HepG2 (cell line): ENCODE measurements around the gene SMCO4. TPM values are rescaled to one million over a fixed set of nuclear protein-coding genes. Genes with fewer than 3 reads are reported as not detected.

ENCODE experiments used
- ATAC-seq: fragments of 200-7000 bp; cut with Tn5 transposase; 3 replicates; pipeline ENCODE4 v1.9.1; 2020; ENCODE audit warnings: mild to moderate bottlenecking, moderate library complexity
- BruUV-seq: library from RNA; stranded (reverse); fragments of 400-500 nt; replicated peaks from 2 replicates; lab custom pipeline; 2021; lab: Mats Ljungman, UMichigan
- CTCF ChIA-PET: fragments of 300-600 bp; formaldehyde crosslinking; extraction: SDS; loops from one replicate; lab custom pipeline; 2021; ENCODE audit warnings: low total read pairs, inconsistent platforms, low intra/inter-chr PET ratio; lab: Yijun Ruan, JAX
- POLR2A ChIA-PET: fragments of 350-600 bp; sonication (Branson Sonifier 250); formaldehyde crosslinking; loops from one replicate; lab custom pipeline; 2020; ENCODE audit warnings: antibody characterized with exemption, inconsistent platforms; lab: Yijun Ruan, JAX
- DNase-seq: peaks from one replicate; pipeline ENCODE4 v3.0.0-alpha.2; 2015; ENCODE audit warnings: low spot score
- FAIRE-seq: peaks from 3 replicates; lab custom pipeline; 2011; peaks lifted over from hg19 to GRCh38; lab: Jason Lieb, UNC
- H2AFZ ChIP-seq: one replicate; pipeline ENCODE4 v1.6.1; 2011; ENCODE audit warnings: low read length, inconsistent platforms
- H3K27ac ChIP-seq: fragments of 300-600 bp; 3 replicates; pipeline ENCODE4 v1.8.0; 2011; ENCODE audit warnings: mixed run types, mild to moderate bottlenecking, mixed read lengths, low read length, inconsistent platforms; ENCODE audit not compliant: insufficient read depth; ENCODE audit errors: extremely low read length
- H3K27me3 ChIP-seq, 2 experiments: fragments of 200-600 bp in 1 of 2; 2 replicates in 1 of 2; 3 replicates in 1 of 2; pipeline versions ENCODE4 v1.6.0 to v1.8.0; 2011; ENCODE audit warnings: low read length in 2 of 2, mild to moderate bottlenecking in 2 of 2, moderate library complexity in 2 of 2, inconsistent platforms in 1 of 2; ENCODE audit not compliant: insufficient read depth in 2 of 2, control insufficient read depth in 1 of 2
- H3K36me3 ChIP-seq, 2 experiments: fragments of 200-600 bp in 1 of 2; replicated peaks in 1 of 2; 2 replicates in 1 of 2; 3 replicates in 1 of 2; pipeline versions ENCODE4 v1.5.1 to v1.8.0; 2011; ENCODE audit warnings: low read length in 2 of 2, inconsistent platforms in 1 of 2; ENCODE audit not compliant: insufficient read depth in 2 of 2, control insufficient read depth in 1 of 2
- H3K4me1 ChIP-seq: 2 replicates; pipeline ENCODE4 v1.5.1; 2012; ENCODE audit warnings: low read length, inconsistent platforms; ENCODE audit not compliant: insufficient read depth
- H3K4me2 ChIP-seq: 2 replicates; pipeline ENCODE4 v1.6.0; 2011; ENCODE audit warnings: low read depth, low read length, inconsistent platforms
- H3K4me3 ChIP-seq, 3 experiments: fragments of 200-600 bp in 1 of 3; sonication (generic), shearing (Covaris generic) in 1 of 3; replicated peaks in 1 of 3; 2 replicates each; pipeline ENCODE4 v1.5.1; 2011 to 2016; ENCODE audit warnings: low read length in 3 of 3, inconsistent platforms in 2 of 3, low read depth in 2 of 3, mild to moderate bottlenecking in 2 of 3, control low read depth in 1 of 3, mixed read lengths in 1 of 3; ENCODE audit not compliant: insufficient read depth in 1 of 3
- H3K79me2 ChIP-seq: one replicate; pipeline ENCODE4 v1.6.1; 2011; ENCODE audit warnings: low read length, inconsistent platforms; ENCODE audit not compliant: insufficient read depth
- H3K9ac ChIP-seq: 2 replicates; pipeline ENCODE4 v1.6.0; 2011; ENCODE audit warnings: mild to moderate bottlenecking, low read depth, low read length, inconsistent platforms; ENCODE audit not compliant: insufficient read depth
- H3K9me3 ChIP-seq: 2 replicates; pipeline ENCODE4 v1.5.1; 2012; ENCODE audit warnings: mild to moderate bottlenecking, low read length
- H4K20me1 ChIP-seq: 2 replicates; pipeline ENCODE4 v1.6.0; 2011; ENCODE audit warnings: inconsistent platforms, mild to moderate bottlenecking, low read length, moderate library complexity; ENCODE audit not compliant: insufficient read depth
- AGO2 ChIP-seq: fragments of 200-400 bp; formaldehyde crosslinking; optimal IDR thresholded peaks from 2 replicates; pipeline ENCODE3; 2017; ENCODE audit warnings: mild to moderate bottlenecking, low read depth, low read length, moderate library complexity
- ASH2L ChIP-seq: fragments of 300-600, 200-600 bp; sonication (generic); IDR thresholded peaks from 2 replicates; pipeline ENCODE4 v1.7.0; 2017; ENCODE audit warnings: low read depth, mild to moderate bottlenecking, moderate library complexity, mixed read lengths, low read length; ENCODE audit not compliant: insufficient read length
- ATF7-NPFF ChIP-seq: sonication (generic); formaldehyde crosslinking; IDR thresholded peaks from 2 replicates; pipeline ENCODE4 v1.8.1; 2023; ENCODE audit warnings: mild to moderate bottlenecking, low read depth, missing genetic modification reagents, moderate library complexity
- BHLHE40 ChIP-seq: IDR thresholded peaks from 2 replicates; pipeline ENCODE4 v1.6.1; 2011; ENCODE audit warnings: low read length, improper control_type of control experiment
- CEBPZ ChIP-seq: IDR thresholded peaks from 2 replicates; pipeline ENCODE4 v1.6.1; 2012; ENCODE audit warnings: low read length, improper control_type of control experiment
- DPF2 ChIP-seq: sonication (generic); formaldehyde crosslinking; IDR thresholded peaks from 2 replicates; pipeline ENCODE4 v1.4.0; 2020; ENCODE audit warnings: mild to moderate bottlenecking, low read depth, missing genetic modification reagents, borderline replicate concordance
- GABPA ChIP-seq, 2 experiments: IDR thresholded peaks; 2 replicates each; pipeline ENCODE4 v1.6.1; 2011 to 2016; ENCODE audit warnings: low read depth in 2 of 2, low read length in 1 of 2, missing biosample characterization in 1 of 2, missing genetic modification characterization in 1 of 2
- HINFP ChIP-seq: sonication (generic); formaldehyde crosslinking; IDR thresholded peaks from 2 replicates; pipeline ENCODE4 v1.4.0; 2020; ENCODE audit warnings: low read depth, mild to moderate bottlenecking, missing genetic modification reagents
- KLF16 ChIP-seq, 2 experiments: sonication (generic) in 1 of 2; formaldehyde crosslinking in 1 of 2; IDR thresholded peaks; 2 replicates each; pipeline versions ENCODE4 v1.6.1 to v1.8.0; 2016 to 2023; ENCODE audit warnings: missing genetic modification reagents in 2 of 2, missing compliant biosample characterization in 1 of 2
- NCOA5 ChIP-seq: sonication (generic); formaldehyde crosslinking; IDR thresholded peaks from 2 replicates; pipeline ENCODE4 v1.4.0; 2020; ENCODE audit warnings: missing genetic modification reagents
- SCMH1 ChIP-seq: sonication (generic); formaldehyde crosslinking; IDR thresholded peaks from 2 replicates; pipeline ENCODE4 v1.9.0; 2021; ENCODE audit warnings: missing genetic modification reagents, mild to moderate bottlenecking, borderline replicate concordance
- ZFP62 ChIP-seq: sonication (generic); formaldehyde crosslinking; IDR thresholded peaks from 2 replicates; pipeline ENCODE4 v1.4.0; 2020; ENCODE audit warnings: missing genetic modification reagents
- ZZZ3 ChIP-seq: sonication (generic); formaldehyde crosslinking; IDR thresholded peaks from 2 replicates; pipeline ENCODE4 v1.4.0; 2020; ENCODE audit warnings: missing genetic modification reagents, mild to moderate bottlenecking, borderline replicate concordance
- in situ Hi-C: cut with HindIII; loops from 2 replicates; pipeline ENCODE4 v1.10.0; 2017; ENCODE audit warnings: low pct_unique_long_range_greater_than_20kb; ENCODE audit not compliant: extremely low pct_ligation_motif_present
- intact Hi-C: fragments of 100-400 bp; cut with micrococcal nuclease; formaldehyde crosslinking; loops from one replicate; pipeline ENCODE4 v1.10.0; 2022; ENCODE audit not compliant: unreplicated experiment
- polyA plus RNA-seq, 8 experiments: library from polyadenylated mRNA; depleted of rRNA in 3 of 8; stranded (reverse) in 7 of 8; unstranded in 1 of 8; fragments of >200 nt; fragmentation: Illumina TruSeq in 4 of 8; extraction: Trizol in 4 of 8; gene quantifications; 2 replicates each; pipeline versions ENCODE4 v1.2.1 to v1.2.3, GENCODE V29; 2011 to 2016; ENCODE audit warnings: low read depth in 4 of 8, missing spikeins in 1 of 8, mixed read lengths in 1 of 8; ENCODE audit not compliant: insufficient read depth in 1 of 8
- total RNA-seq, 5 experiments: library from RNA; depleted of rRNA; stranded (reverse); fragments of >200 nt; fragmentation: Illumina TruSeq; extraction: Trizol; gene quantifications; 2 replicates each; pipeline ENCODE4 v1.2.3, GENCODE V29; 2016; ENCODE audit warnings: low read depth in 1 of 5
- TF ChIP-seq, protein P1 (sequence below): sonication (generic); formaldehyde crosslinking; IDR thresholded peaks from 2 replicates; pipeline ENCODE4 v1.8.0; 2022; ENCODE audit warnings: missing genetic modification reagents, low read depth, mild to moderate bottlenecking, borderline replicate concordance

Gene SMCO4
- total and polyA plus RNA-seq, 2 of the 13 experiments (the other 11 are each of a cell fraction or from before 2014, with no cell fraction given): 10.6 to 28.5 TPM

GRCh38 chr11:93583490-93583889, 40.3 kb upstream of the SMCO4 start:
- no peak for ATAC-seq
- H3K9ac ChIP-seq: no peak overlapping the region
- TF ChIP-seq NCOA5 (CRISPR knock-in tag) (no peak), ATF7-NPFF (CRISPR knock-in tag) (no peak), GABPA (IDR thresholded peaks at IDR 0.05; ENCODE audit: low read depth, low read length) (no peak), GABPA (CRISPR knock-in tag; IDR thresholded peaks at IDR 0.05; ENCODE audit: low read depth) (no peak), CEBPZ (no peak), DPF2 (CRISPR knock-in tag) (no peak), HINFP (CRISPR knock-in tag) (no peak), KLF16 (CRISPR knock-in tag; IDR thresholded peaks at IDR 0.05) (no peak), SCMH1 (CRISPR knock-in tag) (no peak), BHLHE40 (no peak), ZZZ3 (no peak), ASH2L (no peak), ZFP62 (no peak), AGO2 (no peak)
- TF ChIP-seq, protein P1, sequence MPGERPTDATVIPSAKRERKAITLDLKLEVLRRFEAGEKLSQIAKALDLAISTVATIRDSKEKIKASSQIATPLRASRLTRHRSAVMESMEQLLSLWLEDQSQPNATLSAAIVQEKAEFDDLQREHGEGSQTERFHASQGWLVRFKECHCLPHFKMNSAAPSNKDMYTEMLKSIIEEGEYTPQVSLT (CRISPR knock-in tag): no peak
- TF ChIP-seq, all 625 proteins: peak for 0
- no peak for DNase-seq
- Histone ChIP-seq H3K79me2 (no peaks in the 10 kb centered on the region), H4K20me1 (no peaks in the 10 kb centered on the region), H3K27me3 (peaks cover 0 to 6% of the 10 kb centered on the region in 2 experiments; a peak in 2 of 5 replicates), H3K27ac (no peak overlapping the region), H3K9me3 (no peaks in the 10 kb centered on the region), H3K4me2 (no peak overlapping the region), H3K4me1 (peaks cover 17% of the 10 kb centered on the region), H2AFZ (no peak overlapping the region), H3K36me3 (no peaks in the 10 kb centered on the region), H3K4me3 (no peak overlapping the region)
- ChIA-PET CTCF (no interaction called here), POLR2A (no interaction called here)
- in situ Hi-C loops (no loop called here), intact Hi-C loops (no loop called here)
- FAIRE-seq: no peak
- no TSS peak for BruUV-seq
